ENCODE data around the gene SPATA16. TPM values are rescaled to one million over a fixed set of nuclear protein-coding genes. Genes with fewer than 3 reads are reported as not detected.

Gene SPATA16
- total and polyA plus RNA-seq, 2 donors (not counting 3 experiments of a cell fraction or from before 2014, with no cell fraction given), result not detected

DNA sequence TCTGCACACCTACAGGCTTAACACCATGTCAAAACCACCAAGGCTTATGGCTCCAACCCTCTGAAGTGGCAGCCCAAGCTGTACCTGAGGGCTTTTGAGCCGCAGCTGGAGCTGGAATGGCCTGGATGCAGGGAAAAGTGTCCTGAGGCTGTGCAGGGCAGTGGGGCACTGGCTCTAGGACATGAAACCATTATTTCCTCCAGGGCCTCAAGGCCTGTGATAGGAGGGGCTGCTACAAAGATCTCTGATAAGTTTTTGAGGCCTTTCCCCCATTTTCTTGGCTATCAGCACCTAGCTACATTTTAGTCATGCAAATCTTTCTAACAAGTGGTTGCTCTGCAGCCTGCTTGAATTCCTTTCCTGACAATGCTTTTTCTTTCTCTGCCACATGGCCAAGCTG, 37.6 kb downstream of the SPATA16 start:
- CTCF ChIA-PET, result interaction anchor here (1.2 kb wide), 1 partner anchor 10 kb away, joined by 3 read pairs; no protein-coding TSS in a partner anchor
- BruUV-seq (replicated peaks), result no TSS peak
- no peak for FAIRE-seq

More for the DNA sequence above, 37.6 kb downstream of the SPATA16 start:
- H3K27me3 ChIP-seq (ENCODE audit: control insufficient read depth in 2 of 2, insufficient read depth in 2 of 2, low read length in 2 of 2), result peaks cover 0 to 12% of the 10 kb centered on the region in 2 experiments
- no peaks in the 10 kb centered on the region for H4K20me1 ChIP-seq (replicated peaks; ENCODE audit: control insufficient read depth, extremely low read depth, insufficient read depth, low read length)
- H3K4me3 ChIP-seq (replicated peaks in 1 of 3; ENCODE audit: insufficient read depth in 1 of 3, low read depth in 1 of 3, low read length in 3 of 3), result no peak overlapping the region
- no peak overlapping the region for H3K9ac ChIP-seq (replicated peaks; ENCODE audit: extremely low read depth, insufficient read depth, low read length)
- no peak for DNase-seq (ENCODE audit: low read depth, low spot score)
- H3K4me2 ChIP-seq (ENCODE audit: insufficient read depth, low read length), result no peak overlapping the region
- POLR2A ChIA-PET, result no interaction called here
- no peak for TF ChIP-seq JUN (IDR thresholded peaks at IDR 0.05; ENCODE audit: borderline replicate concordance, insufficient read depth, insufficient read length, low read depth)
- TF ChIP-seq EZH2 (IDR thresholded peaks at IDR 0.05; ENCODE audit: borderline replicate concordance, low read depth, low read length, severe bottlenecking), result no peak
- TF ChIP-seq, protein P1, sequence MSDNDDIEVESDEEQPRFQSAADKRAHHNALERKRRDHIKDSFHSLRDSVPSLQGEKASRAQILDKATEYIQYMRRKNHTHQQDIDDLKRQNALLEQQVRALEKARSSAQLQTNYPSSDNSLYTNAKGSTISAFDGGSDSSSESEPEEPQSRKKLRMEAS (IDR thresholded peaks at IDR 0.05; ENCODE audit: insufficient read depth, insufficient read length), result no peak
- no peak for TF ChIP-seq GATA2 (IDR thresholded peaks at IDR 0.05; ENCODE audit: insufficient read depth, insufficient read length, low read depth, low read length)
- TF ChIP-seq POLR2A (IDR thresholded peaks at IDR 0.05; ENCODE audit: low read depth, low read length), result no peak
- TF ChIP-seq MYC (IDR thresholded peaks at IDR 0.05; ENCODE audit: low read depth, low read length), result no peak
- TF ChIP-seq FOS (IDR thresholded peaks at IDR 0.05; ENCODE audit: borderline replicate concordance, insufficient read depth, low read length), result no peak
- TF ChIP-seq, protein P2, sequence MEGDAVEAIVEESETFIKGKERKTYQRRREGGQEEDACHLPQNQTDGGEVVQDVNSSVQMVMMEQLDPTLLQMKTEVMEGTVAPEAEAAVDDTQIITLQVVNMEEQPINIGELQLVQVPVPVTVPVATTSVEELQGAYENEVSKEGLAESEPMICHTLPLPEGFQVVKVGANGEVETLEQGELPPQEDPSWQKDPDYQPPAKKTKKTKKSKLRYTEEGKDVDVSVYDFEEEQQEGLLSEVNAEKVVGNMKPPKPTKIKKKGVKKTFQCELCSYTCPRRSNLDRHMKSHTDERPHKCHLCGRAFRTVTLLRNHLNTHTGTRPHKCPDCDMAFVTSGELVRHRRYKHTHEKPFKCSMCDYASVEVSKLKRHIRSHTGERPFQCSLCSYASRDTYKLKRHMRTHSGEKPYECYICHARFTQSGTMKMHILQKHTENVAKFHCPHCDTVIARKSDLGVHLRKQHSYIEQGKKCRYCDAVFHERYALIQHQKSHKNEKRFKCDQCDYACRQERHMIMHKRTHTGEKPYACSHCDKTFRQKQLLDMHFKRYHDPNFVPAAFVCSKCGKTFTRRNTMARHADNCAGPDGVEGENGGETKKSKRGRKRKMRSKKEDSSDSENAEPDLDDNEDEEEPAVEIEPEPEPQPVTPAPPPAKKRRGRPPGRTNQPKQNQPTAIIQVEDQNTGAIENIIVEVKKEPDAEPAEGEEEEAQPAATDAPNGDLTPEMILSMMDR (IDR thresholded peaks at IDR 0.05; ENCODE audit: extremely low read depth in 1 of 2, insufficient read depth in 1 of 2, low read depth in 1 of 2, low read length in 2 of 2), result no peak
- no peak for TF ChIP-seq POLR2AphosphoS5 (IDR thresholded peaks at IDR 0.05; ENCODE audit: insufficient read depth, low read depth, low read length)
- H3K9me1 ChIP-seq (replicated peaks; ENCODE audit: control insufficient read depth, extremely low read depth, insufficient read depth, low read length), result no peaks in the 10 kb centered on the region
- no peak overlapping the region for H2AFZ ChIP-seq (ENCODE audit: low read depth, low read length)
- intact Hi-C loops (cut with micrococcal nuclease), result no loop called here
- dilution Hi-C loops (cut with MboI; ENCODE audit: extremely low pct_ligation_motif_present, low sequenced_read_pairs), result no loop called here
- no peaks in the 10 kb centered on the region for H3K79me2 ChIP-seq (ENCODE audit: control insufficient read depth, insufficient read depth, low read length)
- no peaks in the 10 kb centered on the region for H3K4me1 ChIP-seq (ENCODE audit: control insufficient read depth, extremely low read depth, insufficient read depth, low read length)
- no peak overlapping the region for H3K27ac ChIP-seq (ENCODE audit: insufficient read depth, low read depth, low read length)
- H3K9me3 ChIP-seq (replicated peaks; ENCODE audit: control insufficient read depth, insufficient read depth, low read length), result no peaks in the 10 kb centered on the region
- H3K36me3 ChIP-seq (ENCODE audit: control insufficient read depth in 2 of 2, extremely low read depth in 1 of 2, insufficient read depth in 2 of 2, low read length in 2 of 2), result no peaks in the 10 kb centered on the region
